K562 (cell line): ENCODE data around the gene UBN1. TPM values are rescaled to one million over a fixed set of nuclear protein-coding genes. Genes with fewer than 3 reads are reported as not detected.

Source experiments
- BACH1 ChIP-seq: fragments of 200-800 bp; sonication (Bioruptor generic); IDR thresholded peaks from 2 replicates; pipeline ENCODE4 v1.6.1; 2016; ENCODE audit warnings: missing genetic modification characterization, missing compliant biosample characterization
- CBFA2T3 ChIP-seq: fragments of 450-650 bp; IDR thresholded peaks from 2 replicates; pipeline ENCODE4 v1.6.1; 2017
- ETV5 ChIP-seq: sonication (generic); formaldehyde crosslinking; IDR thresholded peaks from 2 replicates; pipeline ENCODE4 v1.4.0; 2020; ENCODE audit warnings: low read depth, mild to moderate bottlenecking, missing genetic modification reagents
- GMEB1 ChIP-seq: fragments of 250-450 bp; sonication (Bioruptor Pico); IDR thresholded peaks from 2 replicates; pipeline ENCODE4 v1.4.0; 2020; ENCODE audit warnings: mild to moderate bottlenecking
- HDAC8 ChIP-seq: fragments of 450-650 bp; IDR thresholded peaks from 2 replicates; pipeline ENCODE4 v1.6.1; 2016; ENCODE audit warnings: mild to moderate bottlenecking, missing genetic modification characterization, moderate library complexity, missing compliant biosample characterization
- HNRNPLL ChIP-seq: fragments of 200-400 bp; formaldehyde crosslinking; IDR thresholded peaks from 2 replicates; pipeline ENCODE4 v1.6.1; 2017; ENCODE audit warnings: low read length, low read depth, mild to moderate bottlenecking; ENCODE audit not compliant: poor library complexity, severe bottlenecking
- NCOR1 ChIP-seq: fragments of 450-650 bp; IDR thresholded peaks from 2 replicates; pipeline ENCODE4 v1.6.1; 2016; ENCODE audit warnings: mild to moderate bottlenecking, moderate library complexity
- POLR2B ChIP-seq: fragments of 450-650 bp; IDR thresholded peaks from 2 replicates; pipeline ENCODE4 v1.6.1; 2018; ENCODE audit warnings: low read depth; ENCODE audit not compliant: partially characterized antibody
- RB1 ChIP-seq: fragments of 450-650 bp; IDR thresholded peaks from 2 replicates; pipeline ENCODE4 v1.6.1; 2017; ENCODE audit warnings: low read depth, mild to moderate bottlenecking
- RCOR1 ChIP-seq, 2 experiments: IDR thresholded peaks; 2 replicates each; pipeline ENCODE4 v1.6.1; 2012; ENCODE audit warnings: low read depth in 2 of 2, low read length in 2 of 2, borderline replicate concordance in 1 of 2, improper control_type of control experiment in 1 of 2
- RNF2 ChIP-seq: sonication (generic); IDR thresholded peaks from 2 replicates; pipeline ENCODE4 v1.6.1; 2016
- SRSF3 ChIP-seq: fragments of 200-400 bp; formaldehyde crosslinking; IDR thresholded peaks from 2 replicates; pipeline ENCODE4 v1.6.1; 2016; ENCODE audit warnings: mild to moderate bottlenecking, low read length, moderate library complexity; ENCODE audit not compliant: insufficient read depth
- TOE1 ChIP-seq, 2 experiments: fragments of 450-650 bp in 1 of 2; sonication (generic) in 1 of 2; formaldehyde crosslinking in 1 of 2; IDR thresholded peaks; 2 replicates each; pipeline versions ENCODE4 v1.7.1 to v1.8.0; 2016 to 2022; ENCODE audit warnings: borderline replicate concordance in 2 of 2, mild to moderate bottlenecking in 2 of 2, antibody characterized with exemption in 1 of 2, inconsistent platforms in 1 of 2, low read depth in 1 of 2, missing genetic modification reagents in 1 of 2, moderate library complexity in 1 of 2
- U2AF1 ChIP-seq: fragments of 200-400 bp; formaldehyde crosslinking; optimal IDR thresholded peaks from 2 replicates; pipeline ENCODE3; 2017; ENCODE audit warnings: mild to moderate bottlenecking, low read depth, low read length, moderate library complexity
- XRCC3 ChIP-seq: fragments of 450-650 bp; IDR thresholded peaks from 2 replicates; pipeline ENCODE4 v1.6.1; 2017; ENCODE audit warnings: mild to moderate bottlenecking, moderate library complexity
- ZBTB8A ChIP-seq: fragments of 450-650 bp; IDR thresholded peaks from 2 replicates; pipeline ENCODE4 v1.6.1; 2018; ENCODE audit warnings: mild to moderate bottlenecking, moderate library complexity; ENCODE audit not compliant: partially characterized antibody
- ZFX ChIP-seq: sonication (generic); formaldehyde crosslinking; IDR thresholded peaks from 2 replicates; pipeline ENCODE4 v1.8.0; 2022; ENCODE audit warnings: mild to moderate bottlenecking, missing genetic modification reagents, moderate library complexity
- ZNF23 ChIP-seq: fragments of 250-450 bp; sonication (Bioruptor Pico); IDR thresholded peaks from 2 replicates; pipeline ENCODE4 v1.4.0; 2020; ENCODE audit warnings: mild to moderate bottlenecking
- ZNF41 ChIP-seq: fragments of 250-450 bp; sonication (Bioruptor Pico); conservative IDR thresholded peaks from 2 replicates; pipeline ENCODE4 v1.4.0; 2020; ENCODE audit warnings: mild to moderate bottlenecking
- polyA plus RNA-seq, 8 experiments: library from polyadenylated mRNA; depleted of rRNA in 4 of 8; stranded (reverse) in 5 of 8; unstranded in 3 of 8; fragments of >200 nt; fragmentation: Nextera tagmentation in 2 of 8; fragmentation: Illumina TruSeq in 1 of 8; extraction: Ambion mirVana in 2 of 8; extraction: Trizol in 1 of 8; gene quantifications; 2 replicates each; pipeline versions ENCODE4 v1.2.1 to v1.2.3, GENCODE V29; 2011 to 2014; ENCODE audit warnings: inconsistent platforms in 1 of 8, missing spikeins in 1 of 8
- total RNA-seq, 7 experiments: library from RNA; depleted of rRNA in 6 of 7; stranded (reverse); fragments of >200 nt in 6 of 7; fragmentation: Illumina TruSeq in 2 of 7; extraction: Trizol in 2 of 7; gene quantifications; 2 replicates each; pipeline versions ENCODE4 v1.2.1 to v1.2.3, GENCODE V29; 2011 to 2021; ENCODE audit warnings: low replicate concordance in 1 of 7
- TF ChIP-seq, protein P1 (sequence below): fragments of 450-650 bp; formaldehyde crosslinking; IDR thresholded peaks from 2 replicates; pipeline ENCODE4 v1.4.0; 2022; ENCODE audit warnings: missing genetic modification characterization
- TF ChIP-seq, protein P2 (sequence below): sonication (generic); formaldehyde crosslinking; IDR thresholded peaks from 2 replicates; pipeline ENCODE4 v1.8.0; 2023; ENCODE audit warnings: mild to moderate bottlenecking, missing genetic modification reagents
- TF ChIP-seq, protein P3 (sequence below): fragments of 450-650 bp; IDR thresholded peaks from 2 replicates; pipeline ENCODE4 v1.6.1; 2016; ENCODE audit warnings: missing biosample characterization, missing genetic modification characterization

UBN1 gene
- total and polyA plus RNA-seq, 9 of the 15 experiments (the other 6 are each of a cell fraction or from before 2014, with no cell fraction given), result 1.5 to 45.7 (median 20.6) TPM

- TF ChIP-seq, protein P1, sequence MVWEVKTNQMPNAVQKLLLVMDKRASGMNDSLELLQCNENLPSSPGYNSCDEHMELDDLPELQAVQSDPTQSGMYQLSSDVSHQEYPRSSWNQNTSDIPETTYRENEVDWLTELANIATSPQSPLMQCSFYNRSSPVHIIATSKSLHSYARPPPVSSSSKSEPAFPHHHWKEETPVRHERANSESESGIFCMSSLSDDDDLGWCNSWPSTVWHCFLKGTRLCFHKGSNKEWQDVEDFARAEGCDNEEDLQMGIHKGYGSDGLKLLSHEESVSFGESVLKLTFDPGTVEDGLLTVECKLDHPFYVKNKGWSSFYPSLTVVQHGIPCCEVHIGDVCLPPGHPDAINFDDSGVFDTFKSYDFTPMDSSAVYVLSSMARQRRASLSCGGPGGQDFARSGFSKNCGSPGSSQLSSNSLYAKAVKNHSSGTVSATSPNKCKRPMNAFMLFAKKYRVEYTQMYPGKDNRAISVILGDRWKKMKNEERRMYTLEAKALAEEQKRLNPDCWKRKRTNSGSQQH (CRISPR knock-in tag), result no peak
- no peak for TF ChIP-seq ETV5 (CRISPR knock-in tag)
- TF ChIP-seq, protein P2, sequence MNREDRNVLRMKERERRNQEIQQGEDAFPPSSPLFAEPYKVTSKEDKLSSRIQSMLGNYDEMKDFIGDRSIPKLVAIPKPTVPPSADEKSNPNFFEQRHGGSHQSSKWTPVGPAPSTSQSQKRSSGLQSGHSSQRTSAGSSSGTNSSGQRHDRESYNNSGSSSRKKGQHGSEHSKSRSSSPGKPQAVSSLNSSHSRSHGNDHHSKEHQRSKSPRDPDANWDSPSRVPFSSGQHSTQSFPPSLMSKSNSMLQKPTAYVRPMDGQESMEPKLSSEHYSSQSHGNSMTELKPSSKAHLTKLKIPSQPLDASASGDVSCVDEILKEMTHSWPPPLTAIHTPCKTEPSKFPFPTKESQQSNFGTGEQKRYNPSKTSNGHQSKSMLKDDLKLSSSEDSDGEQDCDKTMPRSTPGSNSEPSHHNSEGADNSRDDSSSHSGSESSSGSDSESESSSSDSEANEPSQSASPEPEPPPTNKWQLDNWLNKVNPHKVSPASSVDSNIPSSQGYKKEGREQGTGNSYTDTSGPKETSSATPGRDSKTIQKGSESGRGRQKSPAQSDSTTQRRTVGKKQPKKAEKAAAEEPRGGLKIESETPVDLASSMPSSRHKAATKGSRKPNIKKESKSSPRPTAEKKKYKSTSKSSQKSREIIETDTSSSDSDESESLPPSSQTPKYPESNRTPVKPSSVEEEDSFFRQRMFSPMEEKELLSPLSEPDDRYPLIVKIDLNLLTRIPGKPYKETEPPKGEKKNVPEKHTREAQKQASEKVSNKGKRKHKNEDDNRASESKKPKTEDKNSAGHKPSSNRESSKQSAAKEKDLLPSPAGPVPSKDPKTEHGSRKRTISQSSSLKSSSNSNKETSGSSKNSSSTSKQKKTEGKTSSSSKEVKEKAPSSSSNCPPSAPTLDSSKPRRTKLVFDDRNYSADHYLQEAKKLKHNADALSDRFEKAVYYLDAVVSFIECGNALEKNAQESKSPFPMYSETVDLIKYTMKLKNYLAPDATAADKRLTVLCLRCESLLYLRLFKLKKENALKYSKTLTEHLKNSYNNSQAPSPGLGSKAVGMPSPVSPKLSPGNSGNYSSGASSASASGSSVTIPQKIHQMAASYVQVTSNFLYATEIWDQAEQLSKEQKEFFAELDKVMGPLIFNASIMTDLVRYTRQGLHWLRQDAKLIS, result no peak
- TF ChIP-seq NCOR1, result peak; percentile 32
- TF ChIP-seq RCOR1 (IDR thresholded peaks at IDR 0.05; ENCODE audit: borderline replicate concordance in 1 of 2, low read depth in 2 of 2, low read length in 2 of 2), result peak; percentile 25 to 82; a peak in 2 of 4 replicates
- TF ChIP-seq RB1, result no peak
- no peak for TF ChIP-seq SRSF3
- TF ChIP-seq ZNF23, result no peak
- TF ChIP-seq POLR2B, result no peak
- TF ChIP-seq ZNF41 (CRISPR knock-in tag), result no peak
- no peak for TF ChIP-seq BACH1
- no peak for TF ChIP-seq HDAC8 (tag)
- no peak for TF ChIP-seq XRCC3
- no peak for TF ChIP-seq RNF2
- TF ChIP-seq, protein P3, sequence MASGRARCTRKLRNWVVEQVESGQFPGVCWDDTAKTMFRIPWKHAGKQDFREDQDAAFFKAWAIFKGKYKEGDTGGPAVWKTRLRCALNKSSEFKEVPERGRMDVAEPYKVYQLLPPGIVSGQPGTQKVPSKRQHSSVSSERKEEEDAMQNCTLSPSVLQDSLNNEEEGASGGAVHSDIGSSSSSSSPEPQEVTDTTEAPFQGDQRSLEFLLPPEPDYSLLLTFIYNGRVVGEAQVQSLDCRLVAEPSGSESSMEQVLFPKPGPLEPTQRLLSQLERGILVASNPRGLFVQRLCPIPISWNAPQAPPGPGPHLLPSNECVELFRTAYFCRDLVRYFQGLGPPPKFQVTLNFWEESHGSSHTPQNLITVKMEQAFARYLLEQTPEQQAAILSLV, result no peak
- no peak for TF ChIP-seq TOE1 (IDR thresholded peaks at IDR 0.05; ENCODE audit: borderline replicate concordance)
- no peak for TF ChIP-seq TOE1 (CRISPR knock-in tag; IDR thresholded peaks at IDR 0.05; ENCODE audit: borderline replicate concordance, low read depth)
- TF ChIP-seq U2AF1, result no peak
- no peak for TF ChIP-seq ZFX (CRISPR knock-in tag)
- TF ChIP-seq CBFA2T3, result peak; percentile 65
- TF ChIP-seq ZBTB8A, result no peak
- no peak for TF ChIP-seq GMEB1
- no peak for TF ChIP-seq HNRNPLL
Measured at GRCh38 chr16:4850211-4850610, 2.9 kb downstream of the UBN1 start (continued).
